Fibroblast of lung (primary cell): ENCODE data around the gene ONECUT2. TPM values are rescaled to one million over a fixed set of nuclear protein-coding genes. Genes with fewer than 3 reads are reported as not detected.

Experiments
- DNase-seq, 2 donors: peaks; one replicate each; pipeline versions ENCODE4 v3.0.0 to v3.0.0-alpha.2; 2010; ENCODE audit warnings: low read depth in 2 of 2
- H2AFZ ChIP-seq: 2 replicates; pipeline ENCODE4 v1.5.1; 2012; ENCODE audit warnings: low read length, control low read depth, inconsistent platforms
- H3K27ac ChIP-seq: 2 replicates; pipeline ENCODE4 v1.5.1; 2011; ENCODE audit warnings: low read length, control low read depth; ENCODE audit not compliant: insufficient read depth
- H3K27me3 ChIP-seq: 2 replicates; pipeline ENCODE4 v1.5.1; 2011; ENCODE audit warnings: mild to moderate bottlenecking, low read length; ENCODE audit not compliant: control insufficient read depth, insufficient read depth
- H3K36me3 ChIP-seq: 2 replicates; pipeline ENCODE4 v1.5.1; 2011; ENCODE audit warnings: low read length; ENCODE audit not compliant: control insufficient read depth, insufficient read depth
- H3K4me1 ChIP-seq: 2 replicates; pipeline ENCODE4 v1.5.1; 2011; ENCODE audit warnings: low read length; ENCODE audit not compliant: control insufficient read depth, insufficient read depth; ENCODE audit errors: extremely low read depth
- H3K4me2 ChIP-seq: 2 replicates; pipeline ENCODE4 v1.5.1; 2011; ENCODE audit warnings: low read length, control low read depth; ENCODE audit not compliant: insufficient read depth; ENCODE audit errors: extremely low read depth
- H3K4me3 ChIP-seq, 4 experiments: fragments of 200-600 bp in 1 of 4; sonication (generic) in 1 of 4; replicated peaks in 1 of 4; 2 replicates each; pipeline ENCODE4 v1.5.1; 2011 to 2016; ENCODE audit warnings: low read length in 4 of 4, low read depth in 3 of 4, mild to moderate bottlenecking in 3 of 4, control low read depth in 2 of 4, inconsistent platforms in 1 of 4, mixed read lengths in 1 of 4; ENCODE audit not compliant: insufficient read depth in 1 of 4; ENCODE audit errors: control extremely low read depth in 1 of 4
- H3K79me2 ChIP-seq: 2 replicates; pipeline ENCODE4 v1.5.1; 2012; ENCODE audit warnings: mild to moderate bottlenecking, low read length, inconsistent platforms; ENCODE audit not compliant: control insufficient read depth, insufficient read depth
- H3K9ac ChIP-seq: 2 replicates; pipeline ENCODE4 v1.5.1; 2011; ENCODE audit warnings: mild to moderate bottlenecking, low read length, control low read depth; ENCODE audit not compliant: insufficient read depth
- H3K9me3 ChIP-seq: 2 replicates; pipeline ENCODE4 v1.5.1; 2012; ENCODE audit warnings: low read depth, low read length; ENCODE audit not compliant: control insufficient read depth, insufficient read depth
- H4K20me1 ChIP-seq: 2 replicates; pipeline ENCODE4 v1.5.1; 2011; ENCODE audit warnings: low read length; ENCODE audit not compliant: control insufficient read depth, insufficient read depth; ENCODE audit errors: extremely low read depth
- CTCF ChIP-seq, 2 donors: IDR thresholded peaks in 1 of 2; conservative IDR thresholded peaks in 1 of 2; 1 replicate in 1 of 2; 2 replicates in 1 of 2; pipeline ENCODE4 v1.5.1; 2011 to 2012; ENCODE audit warnings: low read length in 2 of 2, control low read depth in 1 of 2, inconsistent platforms in 1 of 2, low read depth in 1 of 2, mild to moderate bottlenecking in 1 of 2
- EZH2 ChIP-seq: IDR thresholded peaks from 2 replicates; pipeline ENCODE4 v1.5.1; 2012; ENCODE audit warnings: low read length, control low read depth, mild to moderate bottlenecking; ENCODE audit errors: missing control alignments
- polyA plus RNA-seq, 2 donors: library from polyadenylated mRNA; depleted of rRNA in 1 of 2; stranded (reverse) in 1 of 2; unstranded in 1 of 2; fragments of >200 nt; gene quantifications; 2 replicates each; pipeline ENCODE4 v1.2.1, GENCODE V29; 2011 to 2012; ENCODE audit warnings: missing spikeins in 1 of 2
- total RNA-seq: library from RNA; depleted of rRNA; stranded (reverse); fragments of >200 nt; gene quantifications from 2 replicates; pipeline ENCODE4 v1.2.1, GENCODE V29; 2014

ONECUT2 gene
- total and polyA plus RNA-seq, 2 donors (not counting 1 experiment from before 2014, with no cell fraction given): under 0.01 TPM

GRCh38 chr18:57431467-57432080, 3.6 kb upstream of the ONECUT2 start:
- H3K9me3 ChIP-seq: no peaks in the 10 kb centered on the region
- no peak overlapping the region for H2AFZ ChIP-seq
- H3K79me2 ChIP-seq: no peaks in the 10 kb centered on the region
- no peak overlapping the region for H3K27ac ChIP-seq
- no peak overlapping the region for H3K9ac ChIP-seq
- H3K36me3 ChIP-seq: no peaks in the 10 kb centered on the region
- TF ChIP-seq CTCF (conservative IDR thresholded peaks at IDR 0.05 in 1 of 2, IDR thresholded peaks at IDR 0.05 in 1 of 2; ENCODE audit: low read depth in 1 of 2, low read length in 2 of 2) (no peak), EZH2 (no peak)
- no peak overlapping the region for H3K4me2 ChIP-seq
- no peak overlapping the region for H3K4me3 ChIP-seq
- H3K4me1 ChIP-seq: peaks cover 5% of the 10 kb centered on the region
- H3K27me3 ChIP-seq: peaks cover 77% of the 10 kb centered on the region
- no peaks in the 10 kb centered on the region for H4K20me1 ChIP-seq
- DNase-seq: no peak

GRCh38 chr18:57432140-57432539, 3.0 kb upstream of the ONECUT2 start:
- H3K36me3 ChIP-seq: no peaks in the 10 kb centered on the region
- no peaks in the 10 kb centered on the region for H3K9me3 ChIP-seq
- no peaks in the 10 kb centered on the region for H4K20me1 ChIP-seq
- no peak overlapping the region for H3K4me2 ChIP-seq
- H2AFZ ChIP-seq: no peak overlapping the region
- DNase-seq: no peak
- H3K79me2 ChIP-seq: no peaks in the 10 kb centered on the region
- no peak overlapping the region for H3K4me3 ChIP-seq
- no peak overlapping the region for H3K27ac ChIP-seq
- TF ChIP-seq EZH2 (no peak), CTCF (conservative IDR thresholded peaks at IDR 0.05 in 1 of 2, IDR thresholded peaks at IDR 0.05 in 1 of 2; ENCODE audit: low read depth in 1 of 2, low read length in 2 of 2) (no peak)
- peaks cover 80% of the 10 kb centered on the region for H3K27me3 ChIP-seq
- H3K4me1 ChIP-seq: peaks cover 5% of the 10 kb centered on the region
- H3K9ac ChIP-seq: no peak overlapping the region

- H3K27me3 ChIP-seq: peaks cover 80% of the 10 kb centered on the region
- H3K36me3 ChIP-seq: no peaks in the 10 kb centered on the region
- H3K4me1 ChIP-seq: peaks cover 5% of the 10 kb centered on the region
These were observed 2.3 kb upstream of the ONECUT2 start for GRCh38 chr18:57432751-57433400.

More at GRCh38 chr18:57432751-57433400, 2.3 kb upstream of the ONECUT2 start:
- Histone ChIP-seq H3K27ac (no peak overlapping the region), H3K4me3 (no peak overlapping the region), H3K79me2 (no peaks in the 10 kb centered on the region), H3K4me2 (no peak overlapping the region), H3K9me3 (no peaks in the 10 kb centered on the region), H3K9ac (no peak overlapping the region), H4K20me1 (no peaks in the 10 kb centered on the region), H2AFZ (no peak overlapping the region)
- no peak for TF ChIP-seq CTCF (conservative IDR thresholded peaks at IDR 0.05 in 1 of 2, IDR thresholded peaks at IDR 0.05 in 1 of 2; ENCODE audit: low read depth in 1 of 2, low read length in 2 of 2)
- no peak for TF ChIP-seq EZH2
- no peak for DNase-seq
